G401 (cell line): Measurements from ENCODE around the gene ERCC6. TPM values are rescaled to one million over a fixed set of nuclear protein-coding genes. Genes with fewer than 3 reads are reported as not detected.

Source experiments
- DNase-seq: peaks from one replicate; pipeline ENCODE4 v3.0.0-alpha.2; 2015; ENCODE audit warnings: low spot score
- in situ Hi-C: cut with HindIII; loops from 2 replicates; pipeline ENCODE4 v1.10.0; 2016; ENCODE audit warnings: low sequenced_read_pairs, mixed read lengths
- total RNA-seq: library from RNA; depleted of rRNA; stranded (reverse); fragments of >200 nt; shearing (Covaris generic); gene quantifications from 2 replicates; pipeline ENCODE4 v1.2.3, GENCODE V29; 2014; rRNA removed

The ERCC6 gene
- total RNA-seq = 3.6 and 13.3 TPM in 2 replicates

GRCh38 chr10:49538381-49539319, at the start of gene ERCC6:
Gene ERCC6 (minus strand): TSS chr10:49539121.
- DNase-seq = peak; percentile 97
- in situ Hi-C loops = no loop called here

GRCh38 chr10:49587981-49588380, 49.1 kb upstream of the ERCC6 start:
- in situ Hi-C loops = no loop called here
- no peak for DNase-seq

- in situ Hi-C loops = no loop called here
- no peak for DNase-seq
Observed at GRCh38 chr10:49585387-49585786, 46.5 kb upstream of the ERCC6 start.

- in situ Hi-C loops = no loop called here
- DNase-seq = no peak
Observed at GRCh38 chr10:49579621-49580020, 40.7 kb upstream of the ERCC6 start.

GRCh38 chr10:49578392-49578791, 39.5 kb upstream of the ERCC6 start:
- DNase-seq = no peak
- in situ Hi-C loops = no loop called here

GRCh38 chr10:49577182-49577925, 38.4 kb upstream of the ERCC6 start:
- no peak for DNase-seq
- in situ Hi-C loops = no loop called here

- DNase-seq = no peak
- in situ Hi-C loops = no loop called here
Observed at GRCh38 chr10:49575489-49576072, 36.7 kb upstream of the ERCC6 start.

- no peak for DNase-seq
- in situ Hi-C loops = no loop called here
Observed at GRCh38 chr10:49572594-49573114, 33.7 kb upstream of the ERCC6 start.

- in situ Hi-C loops = no loop called here
- no peak for DNase-seq
Observed at GRCh38 chr10:49571388-49571787, 32.5 kb upstream of the ERCC6 start.

- in situ Hi-C loops = no loop called here
- no peak for DNase-seq
Observed at GRCh38 chr10:49569031-49569631, 30.2 kb upstream of the ERCC6 start.

GRCh38 chr10:49568235-49568634, 29.3 kb upstream of the ERCC6 start:
- in situ Hi-C loops = no loop called here

GRCh38 chr10:49567810-49568209, 28.9 kb upstream of the ERCC6 start:
- DNase-seq = no peak
- in situ Hi-C loops = no loop called here

More at GRCh38 chr10:49568235-49568634, 29.3 kb upstream of the ERCC6 start:
- no peak for DNase-seq

- no peak for DNase-seq
- in situ Hi-C loops = no loop called here
Observed at GRCh38 chr10:49564461-49565009, 25.6 kb upstream of the ERCC6 start.

- DNase-seq = no peak
- in situ Hi-C loops = no loop called here
Observed at GRCh38 chr10:49562893-49563292, 24.0 kb upstream of the ERCC6 start.

GRCh38 chr10:49560526-49560925, 21.6 kb upstream of the ERCC6 start:
- no peak for DNase-seq
- in situ Hi-C loops = no loop called here

GRCh38 chr10:49559476-49559875, 20.6 kb upstream of the ERCC6 start:
- in situ Hi-C loops = no loop called here
- no peak for DNase-seq

- DNase-seq = no peak
- in situ Hi-C loops = no loop called here
Observed at GRCh38 chr10:49558190-49558589, 19.3 kb upstream of the ERCC6 start.

- DNase-seq = no peak
- in situ Hi-C loops = no loop called here
Observed at GRCh38 chr10:49557681-49558080, 18.8 kb upstream of the ERCC6 start.

- DNase-seq = no peak
- in situ Hi-C loops = no loop called here
Observed at GRCh38 chr10:49556723-49557122, 17.8 kb upstream of the ERCC6 start.
